Upper lobe of left lung (tissue), 4 donors: ENCODE measurements around the gene PRKAR1B.

Experiments used
- CTCF ChIP-seq, 6 experiments: fragments of 450-650 bp in 4 of 6; fragments of 200-600 bp in 2 of 6; sonication (generic) in 2 of 6; IDR thresholded peaks; one replicate each; pipeline ENCODE4 v1.5.1; 2016 to 2019; ENCODE audit warnings: antibody characterized with exemption in 6 of 6
- EP300 ChIP-seq, 4 donors: sonication (generic); formaldehyde crosslinking; IDR thresholded peaks; one replicate each; pipeline ENCODE4 v1.5.1; 2017; ENCODE audit warnings: antibody characterized with exemption in 4 of 4, control low read depth in 2 of 4
- POLR2A ChIP-seq, 4 donors: fragments of 450-650 bp; IDR thresholded peaks; one replicate each; pipeline ENCODE4 v1.5.1; 2016 to 2017; ENCODE audit warnings: antibody characterized with exemption in 4 of 4, mild to moderate bottlenecking in 2 of 4
- POLR2AphosphoS5 ChIP-seq, 2 donors: sonication (generic); formaldehyde crosslinking; IDR thresholded peaks; one replicate each; pipeline ENCODE4 v1.5.1; 2017; ENCODE audit warnings: antibody characterized with exemption in 2 of 2

- TF ChIP-seq CTCF (IDR thresholded peaks at IDR 0.05): peak in 1 of 6 experiments; percentile 3
- TF ChIP-seq POLR2AphosphoS5 (IDR thresholded peaks at IDR 0.05): peak; percentile 33 to 61
- TF ChIP-seq EP300 (IDR thresholded peaks at IDR 0.05): peak in 2 of 4 donors; percentile 10 to 68
- peak in 1 of 4 donors; percentile 11 for TF ChIP-seq POLR2A (IDR thresholded peaks at IDR 0.05)
Measured at GRCh38 chr7:512541-513311, 214.4 kb downstream of the PRKAR1B start.
